Fibroblast of gingiva (primary cell): ENCODE results near the gene TTYH3.
"Not testable (repeated sequence)": the region's sequence is repeated elsewhere in the genome, so short reads cannot be mapped to it uniquely, and the experiment has no call there.

ENCODE experiments used
- DNase-seq: peaks from one replicate; pipeline ENCODE4 v3.0.0-alpha.2; 2011; ENCODE audit warnings: low read depth

Gene TTYH3

DNA sequence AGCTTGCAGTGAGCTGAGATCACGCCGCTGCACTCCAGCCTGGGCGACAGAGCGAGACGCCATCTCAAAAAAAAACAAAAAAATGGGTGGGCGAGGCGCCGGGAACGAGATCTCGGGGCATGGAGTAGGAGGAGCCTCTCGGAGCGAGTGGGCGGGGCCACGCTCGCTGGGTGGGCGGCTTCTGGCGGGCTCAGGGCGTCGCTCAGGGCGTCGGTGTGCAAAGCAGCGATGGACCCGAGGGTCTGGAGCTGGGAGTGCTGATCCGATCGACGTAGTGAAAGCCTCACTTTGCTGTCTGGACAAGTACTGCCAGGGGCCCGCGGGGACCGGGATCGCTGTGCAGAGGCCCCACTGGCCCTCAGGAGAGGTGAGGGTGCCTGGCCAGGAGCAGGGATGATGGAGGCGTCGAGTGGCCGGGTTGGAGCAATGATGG is 33.6 kb downstream of the TTYH3 start:
- DNase-seq = no peak

DNA sequence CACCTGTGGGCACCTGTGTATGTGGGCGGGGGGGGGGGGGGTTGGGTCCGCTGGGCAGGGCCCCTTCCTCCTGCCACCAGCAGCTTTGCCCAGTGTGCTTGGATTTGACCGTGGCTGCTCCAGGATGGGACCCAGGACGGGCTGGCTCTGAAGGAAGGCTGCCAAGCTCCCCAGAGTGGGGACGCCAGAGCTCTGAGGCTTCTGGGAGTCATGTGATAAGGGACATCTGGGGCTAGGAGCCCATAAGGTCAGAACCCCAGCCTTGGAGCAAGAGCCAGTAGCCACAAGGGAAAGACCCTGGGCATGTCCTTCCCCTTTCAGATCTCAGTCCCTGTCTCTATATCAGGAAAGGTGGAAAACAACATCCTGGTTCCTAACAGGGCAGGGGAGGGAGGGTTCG is 34.4 kb downstream of the TTYH3 start:
- DNase-seq = no peak

DNA sequence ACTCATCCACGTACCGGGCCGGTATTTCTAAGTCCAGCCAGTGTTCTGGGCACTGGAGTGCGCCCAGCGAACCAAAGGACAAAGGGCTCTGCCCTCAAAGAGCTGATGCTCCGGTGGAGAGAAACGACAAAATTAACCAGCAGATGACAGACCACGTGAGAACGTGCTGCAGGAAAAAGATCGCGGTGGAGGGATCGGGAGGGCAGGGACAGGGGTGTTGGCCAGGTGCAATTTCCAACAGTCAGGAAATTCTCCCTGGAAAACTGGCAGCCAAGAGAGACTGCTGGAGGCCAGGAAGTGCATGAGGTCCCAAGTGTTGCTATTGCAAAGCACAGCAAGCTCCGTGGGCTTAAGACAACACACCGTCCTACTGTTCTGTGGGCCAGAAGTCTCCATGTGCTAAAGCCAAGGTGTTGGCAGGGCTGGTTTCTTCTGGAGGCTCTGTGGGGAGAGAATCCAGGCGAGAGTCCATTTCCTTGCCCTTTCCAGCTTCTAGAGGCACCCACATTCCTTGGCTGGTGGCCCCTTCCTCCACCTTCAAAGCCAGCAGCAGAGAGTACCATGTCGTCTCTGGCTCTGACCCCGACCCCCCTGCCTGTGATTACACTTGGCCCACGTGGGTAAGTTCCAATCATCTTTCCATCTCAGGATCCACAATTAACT is 34.9 kb downstream of the TTYH3 start:
- no peak for DNase-seq

DNA sequence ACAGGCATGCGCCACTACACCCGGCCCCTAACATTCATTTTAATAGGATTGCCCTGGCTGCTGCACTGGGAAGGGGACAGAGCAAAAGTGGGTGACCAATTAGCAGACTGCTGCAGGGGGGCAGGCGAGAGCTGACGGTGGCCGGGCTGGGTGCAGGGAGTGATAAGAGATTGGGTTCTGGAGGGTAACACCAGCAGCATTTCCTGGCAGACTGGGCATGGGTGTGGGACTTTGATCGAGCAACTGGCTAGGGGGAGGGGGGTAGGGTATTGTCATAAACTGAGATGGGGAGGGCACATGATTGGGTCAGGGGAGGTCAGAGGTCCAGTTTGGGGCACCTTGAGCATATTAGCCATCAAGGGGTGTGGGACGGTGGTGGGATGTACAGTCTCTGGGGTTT is 36.1 kb downstream of the TTYH3 start:
- no peak for DNase-seq

DNA sequence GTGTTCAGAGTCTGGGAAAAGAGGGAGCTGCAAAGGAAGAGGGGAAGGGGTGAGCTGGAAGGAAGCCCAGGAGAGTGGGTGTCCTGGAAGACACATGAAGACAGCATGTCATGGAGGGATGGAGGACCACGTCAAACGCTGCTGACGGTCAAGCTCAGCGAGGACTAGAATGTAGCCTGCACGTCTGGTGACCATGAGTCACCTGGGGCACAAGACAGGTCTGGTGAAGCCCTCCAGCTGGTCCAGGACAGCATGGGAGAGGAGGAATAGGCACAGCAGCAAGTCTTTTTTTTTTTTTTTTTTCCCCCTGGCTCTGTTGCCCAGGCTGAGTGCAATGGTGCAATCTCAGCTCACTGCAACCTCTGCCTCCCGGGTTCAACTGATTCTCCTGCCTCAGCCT is 36.6 kb downstream of the TTYH3 start:
- DNase-seq = no peak

DNA sequence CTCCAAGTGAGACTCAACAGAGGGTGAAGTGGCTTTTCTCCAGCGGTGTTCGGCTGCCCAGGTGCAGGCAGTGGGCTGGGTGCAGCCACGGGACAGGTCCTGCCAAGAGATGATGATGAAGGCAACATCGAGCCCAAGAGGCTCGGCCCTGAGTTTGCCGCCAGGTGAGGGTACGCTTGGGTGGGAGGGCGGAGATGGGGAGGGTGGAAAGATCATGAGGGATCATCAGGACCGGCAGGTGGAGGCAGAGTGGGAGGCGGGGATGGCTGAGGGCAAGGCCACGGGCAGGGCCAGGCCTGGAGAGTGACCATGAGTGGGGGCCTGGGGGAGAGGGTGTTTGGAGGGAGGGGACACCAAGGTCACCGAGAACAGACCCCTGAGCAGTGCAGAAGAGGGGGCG is 38.4 kb downstream of the TTYH3 start:
- DNase-seq = no peak

DNA sequence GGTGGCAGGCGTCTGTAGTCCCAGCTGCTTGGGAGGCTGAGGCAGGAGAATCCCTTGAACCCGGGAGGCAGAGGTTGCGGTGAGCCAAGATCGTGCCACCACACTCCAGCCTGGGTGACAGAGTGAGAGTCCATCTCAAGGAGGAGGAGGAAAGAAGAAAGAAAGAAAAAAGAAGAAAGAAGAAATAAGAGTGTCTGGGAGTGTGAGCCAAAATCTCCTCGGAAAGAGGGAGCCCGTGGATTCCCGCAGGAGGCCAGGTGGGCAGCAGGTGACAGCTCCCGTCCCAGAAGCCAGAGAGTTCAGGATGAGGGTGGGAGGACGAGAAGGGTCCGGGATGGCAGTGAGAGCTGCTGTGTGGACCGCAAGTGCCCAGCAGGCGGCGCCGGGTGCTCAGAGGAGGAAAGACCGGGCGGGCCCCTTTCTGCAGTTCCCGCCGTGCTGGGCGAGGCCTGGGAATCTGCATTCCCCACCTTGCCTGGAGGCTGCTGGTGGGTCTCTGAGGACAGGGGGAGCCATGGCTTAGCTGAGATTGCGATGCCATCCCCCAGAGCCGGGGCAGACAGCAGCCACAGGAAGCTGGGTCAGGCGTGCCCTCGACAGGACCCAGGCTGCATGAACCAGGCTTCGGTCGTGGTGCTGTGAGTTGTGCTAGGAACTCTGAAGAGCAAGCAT is 39.1 kb downstream of the TTYH3 start:
- DNase-seq = peak; percentile 51

DNA sequence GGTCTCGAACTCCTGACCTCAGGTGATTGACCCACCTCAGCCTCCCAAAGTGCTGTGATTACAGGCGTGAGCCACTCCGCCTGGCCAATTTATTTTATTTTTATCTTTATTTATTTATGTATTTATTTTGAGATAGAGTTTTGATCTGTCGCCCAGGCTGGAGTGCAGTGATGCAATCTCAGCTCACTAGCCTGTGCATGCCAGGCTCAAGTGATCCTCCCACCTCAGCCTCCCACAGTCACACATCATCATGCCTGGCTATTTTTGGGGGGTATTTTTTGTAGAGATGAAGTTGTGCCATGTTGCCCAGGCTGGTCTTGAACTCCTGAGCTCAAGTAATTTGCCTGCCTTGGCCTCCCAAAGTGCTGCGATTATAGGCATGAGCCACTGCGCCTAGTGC is 41.4 kb downstream of the TTYH3 start:
- DNase-seq = not testable (repeated sequence)

DNA sequence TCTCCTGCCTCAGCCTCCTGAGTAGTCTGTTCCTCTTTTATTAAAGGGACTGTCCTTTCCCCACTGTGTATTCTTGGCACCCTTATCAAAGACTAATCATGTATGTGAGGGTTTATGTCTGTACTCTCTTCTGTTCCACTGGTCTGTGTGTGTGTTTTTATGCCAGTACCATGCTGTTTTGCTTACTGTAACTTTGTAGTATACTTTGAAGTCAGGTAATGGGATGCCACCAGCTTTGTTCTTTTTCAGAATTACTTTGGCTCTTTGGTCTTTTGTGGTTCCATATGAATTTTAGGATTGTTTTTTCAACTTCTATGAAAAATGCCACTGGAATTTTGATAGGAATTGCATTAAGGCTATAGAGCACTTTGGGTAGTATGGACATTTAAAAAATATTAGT is 42.1 kb downstream of the TTYH3 start:
- no peak for DNase-seq

DNA sequence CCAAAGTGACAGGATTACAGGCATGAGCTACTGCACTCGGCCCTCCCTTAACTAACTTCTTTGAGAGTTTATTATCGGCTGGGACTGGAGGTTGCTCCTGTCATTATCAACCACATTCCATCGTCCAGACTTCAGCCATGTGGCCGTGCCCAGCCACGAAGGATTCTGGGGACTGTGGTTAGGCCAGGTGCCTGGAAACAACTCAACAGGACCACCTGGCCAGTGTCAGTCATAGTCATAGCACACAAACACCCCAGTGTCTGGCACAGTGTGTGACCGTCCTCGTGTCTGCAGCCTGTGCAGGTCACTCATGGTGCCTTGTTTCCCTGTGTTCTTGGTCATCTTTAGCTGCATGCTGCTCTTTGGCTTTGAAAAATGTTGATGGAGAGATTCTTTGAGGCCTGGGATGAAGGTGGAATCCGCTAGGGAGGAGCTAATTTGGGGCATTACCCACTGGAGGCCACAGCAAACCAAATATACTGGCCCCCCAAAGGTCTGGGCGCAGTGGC is 43.5 kb downstream of the TTYH3 start:
- DNase-seq = no peak

DNA sequence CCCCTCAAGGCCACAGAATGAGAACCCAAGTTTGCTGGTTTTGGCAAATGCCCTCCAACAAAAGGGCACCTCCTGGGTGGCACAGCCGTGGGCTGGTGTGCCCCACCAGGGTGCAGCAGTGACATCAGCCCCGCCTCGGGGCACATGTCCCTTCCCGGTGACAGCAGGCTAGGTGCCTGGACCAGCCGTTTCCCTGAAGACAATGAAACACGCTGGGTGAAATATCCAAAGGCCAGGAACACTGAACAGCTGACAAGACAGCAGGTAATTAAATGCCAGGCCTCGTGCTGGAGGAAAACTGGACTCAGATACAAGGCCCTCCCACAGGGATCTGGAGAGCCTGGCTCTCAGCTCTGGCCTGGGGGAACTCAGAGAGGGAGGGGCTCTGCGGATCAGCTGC is 44.8 kb downstream of the TTYH3 start:
- DNase-seq = not testable (repeated sequence)

DNA sequence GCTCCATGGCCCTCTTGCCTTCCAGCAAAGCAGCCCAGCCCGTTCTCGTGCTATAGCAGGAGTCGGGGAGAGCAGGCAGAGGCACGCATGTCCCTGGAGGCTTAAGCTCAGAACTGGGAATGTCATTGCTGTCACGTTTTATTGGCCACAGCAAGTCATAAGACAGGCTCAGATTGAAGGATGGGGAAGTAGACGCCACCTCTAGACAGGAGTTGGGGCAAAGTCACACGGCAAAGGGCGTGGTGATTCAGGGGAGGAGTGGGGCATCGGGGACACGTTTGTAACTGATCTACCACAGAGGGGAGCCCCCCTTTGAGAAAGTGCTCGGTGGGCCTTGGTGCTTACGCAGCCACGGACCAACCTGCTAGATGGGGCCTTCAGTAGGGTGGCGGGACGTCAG is 46.7 kb downstream of the TTYH3 start:
- not testable (repeated sequence) for DNase-seq

DNA sequence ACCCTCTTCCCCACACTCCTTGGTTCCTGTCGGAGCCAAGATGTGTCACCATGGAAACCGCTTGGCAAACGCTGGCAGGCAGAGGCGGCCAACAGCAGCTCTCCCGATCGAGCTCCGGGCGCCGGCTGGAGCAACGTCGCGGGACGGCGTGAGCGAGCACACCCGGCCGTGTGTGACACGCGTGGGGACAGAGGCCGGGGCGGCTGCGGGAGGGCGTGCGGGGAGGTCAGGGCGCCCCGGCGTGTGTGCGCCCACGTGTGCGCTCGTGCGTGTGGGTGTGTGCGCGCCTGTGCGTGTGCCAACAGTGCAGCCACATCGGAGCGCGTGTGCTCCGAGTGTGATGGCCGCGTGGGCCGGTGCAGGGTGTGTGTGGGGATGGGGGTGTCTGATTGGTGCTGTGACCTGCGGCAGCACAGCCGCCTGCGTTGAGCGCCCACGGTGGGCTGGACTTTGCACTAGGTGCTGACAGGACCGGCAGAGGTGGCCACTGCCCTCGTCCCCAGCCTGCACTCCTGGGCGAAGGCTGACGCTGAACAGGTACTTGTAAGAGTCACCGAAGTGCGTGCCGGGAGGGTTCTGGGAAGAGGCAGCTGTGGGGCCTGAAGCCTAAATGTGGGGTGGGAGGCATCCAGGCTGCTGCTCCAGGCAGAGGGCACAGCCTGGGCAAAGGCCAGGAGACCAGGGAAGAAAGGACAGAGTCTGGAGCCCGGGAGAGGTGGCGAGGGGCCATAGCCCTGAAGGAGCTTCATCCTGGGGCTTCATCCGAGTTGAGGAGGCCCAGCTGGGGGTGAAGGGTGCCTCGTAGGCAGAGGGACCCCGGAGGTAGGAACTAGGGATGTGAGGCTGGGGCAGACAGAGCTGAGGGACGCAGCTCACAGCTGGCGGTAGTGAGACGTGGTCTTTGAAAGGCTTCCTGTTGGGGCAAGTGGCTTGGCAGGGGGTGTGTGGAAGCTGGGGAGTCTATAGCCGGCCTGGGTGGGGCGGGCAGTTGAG is 47.6 kb downstream of the TTYH3 start:
- not testable (repeated sequence) for DNase-seq

DNA sequence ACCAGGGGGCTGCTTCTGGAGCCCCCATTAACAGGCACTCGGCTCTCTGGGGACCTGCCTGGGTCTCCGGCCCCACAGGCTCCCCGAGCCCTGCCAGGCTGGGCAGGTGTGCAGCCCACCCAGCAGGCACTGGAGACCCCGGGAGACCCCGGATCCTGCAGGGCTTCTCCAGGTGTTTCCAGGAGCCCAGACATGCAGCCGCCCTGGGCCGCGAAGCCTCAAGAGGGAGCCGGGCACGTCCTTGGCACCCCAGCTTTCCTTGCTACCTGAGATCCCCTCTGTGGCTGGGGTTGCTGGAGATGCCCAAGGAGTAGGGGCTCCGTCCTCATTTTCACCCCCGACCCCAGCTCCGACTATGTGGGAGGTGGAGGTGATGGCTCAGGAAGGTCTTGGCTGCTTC is 48.5 kb downstream of the TTYH3 start:
- no peak for DNase-seq

DNA sequence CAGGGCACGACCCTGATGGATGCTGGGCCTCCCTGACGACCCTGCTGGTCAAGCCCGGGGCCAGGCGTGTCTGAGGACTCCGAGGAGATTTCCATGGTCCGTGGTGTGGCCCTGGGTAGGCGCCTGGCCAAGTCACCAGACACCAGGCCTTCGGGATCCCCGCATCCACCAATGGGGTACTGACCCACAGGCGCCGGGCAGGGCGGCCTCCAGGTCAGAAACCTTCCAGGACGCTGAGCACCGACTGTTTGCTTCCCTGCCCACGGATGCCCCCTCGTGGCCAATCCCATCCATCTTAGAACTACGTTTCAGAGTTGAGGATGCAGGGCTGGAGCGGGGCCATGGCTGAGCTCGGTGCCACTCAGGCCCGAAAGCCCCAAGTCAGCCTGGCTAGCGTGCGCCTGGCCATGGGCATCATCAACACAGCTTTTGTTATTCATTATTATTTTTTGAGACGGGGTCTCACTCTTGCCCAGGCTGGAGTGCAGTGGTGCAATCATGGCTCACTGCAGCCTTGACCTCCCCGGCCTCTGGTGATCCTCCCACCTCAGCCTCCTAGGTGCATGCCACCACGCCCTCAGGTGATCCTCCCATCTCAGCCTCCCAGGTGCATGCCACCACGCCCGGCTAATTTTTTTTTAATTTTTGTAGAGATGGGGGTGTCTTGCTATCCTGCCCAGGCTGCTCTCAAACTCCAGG is 49.2 kb downstream of the TTYH3 start:
- peak; percentile 54 for DNase-seq

DNA sequence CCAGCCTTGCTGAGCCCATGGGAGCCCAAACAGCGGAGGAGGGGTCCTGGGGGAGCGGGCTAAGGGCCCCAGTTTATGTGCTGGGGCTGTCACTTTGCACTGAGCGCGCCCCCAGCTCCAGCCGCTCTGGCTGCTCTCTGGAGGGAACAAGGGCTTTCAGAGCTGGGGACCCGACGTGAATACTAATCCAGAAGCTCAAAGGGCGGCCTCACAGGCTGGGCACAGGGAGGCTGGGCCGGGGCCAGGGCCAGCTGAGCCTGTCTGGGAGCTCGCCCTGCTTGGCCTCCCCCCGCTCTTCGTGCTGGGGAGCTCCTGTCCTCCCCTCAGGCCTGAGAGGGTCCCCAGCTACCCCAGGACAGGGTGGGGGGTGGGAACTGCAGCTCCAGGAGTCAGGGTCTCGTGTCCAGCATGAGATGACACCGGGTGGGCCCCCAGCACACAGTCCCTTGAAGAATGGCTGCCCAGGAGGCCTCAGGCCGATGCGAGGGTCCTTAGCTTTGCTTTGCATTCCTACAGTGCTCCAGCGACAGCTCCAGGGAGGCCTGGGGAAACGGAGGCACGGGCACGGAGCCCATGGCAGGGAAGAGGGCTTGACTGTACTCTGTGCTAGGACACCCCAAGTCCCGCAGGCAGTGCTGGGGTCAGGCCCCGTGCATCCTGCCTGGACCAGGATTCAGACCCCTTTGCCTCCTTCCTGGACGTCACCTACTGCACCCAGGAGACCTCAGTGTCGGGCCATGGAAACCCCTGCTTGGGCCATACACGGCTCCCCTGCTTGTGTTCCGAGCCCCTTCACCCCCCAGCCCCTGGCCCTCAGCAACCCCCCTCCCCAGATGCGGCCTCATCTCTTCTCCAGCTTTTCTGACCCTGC is 50.4 kb downstream of the TTYH3 start:
- DNase-seq = no peak

DNA sequence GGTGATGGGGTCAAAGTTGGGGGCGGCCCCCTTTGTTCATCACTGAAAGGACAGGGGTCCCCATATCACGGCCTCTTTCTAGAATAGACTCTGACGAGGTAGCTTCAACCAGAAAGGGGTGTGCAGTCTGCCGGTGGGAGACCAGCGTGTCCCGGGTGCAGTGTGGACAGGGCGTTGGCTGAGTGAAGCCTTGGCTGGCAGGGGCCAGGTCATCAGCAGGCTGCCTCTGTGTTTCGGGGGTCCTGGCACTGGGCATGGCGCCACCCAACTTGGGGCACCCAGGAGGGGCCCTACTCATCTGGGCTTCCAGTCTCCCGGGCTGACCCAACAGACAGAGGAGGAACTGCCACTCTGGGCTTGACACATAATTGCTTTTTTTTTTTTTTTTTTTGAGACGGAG is 52.7 kb downstream of the TTYH3 start:
- no peak for DNase-seq

DNA sequence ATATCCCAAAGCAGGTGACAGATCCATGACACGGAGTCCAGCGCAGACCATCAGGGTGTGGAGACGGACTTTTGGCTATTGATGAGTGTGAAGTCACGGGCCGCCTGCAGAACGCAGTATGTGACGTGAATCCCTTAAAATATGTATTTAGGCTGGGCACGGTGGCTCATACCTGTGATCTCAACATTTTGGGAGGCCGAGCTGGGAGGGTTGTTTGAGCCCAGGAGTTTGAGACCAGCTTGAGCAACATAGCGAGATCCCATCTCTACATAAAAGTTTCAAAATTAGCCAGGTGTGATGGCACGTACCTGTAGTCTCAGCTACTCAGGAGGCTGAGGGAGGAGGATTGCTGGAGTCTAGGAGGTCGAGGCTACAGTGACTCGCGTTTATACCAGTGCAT is 54.3 kb downstream of the TTYH3 start:
- DNase-seq = no peak

DNA sequence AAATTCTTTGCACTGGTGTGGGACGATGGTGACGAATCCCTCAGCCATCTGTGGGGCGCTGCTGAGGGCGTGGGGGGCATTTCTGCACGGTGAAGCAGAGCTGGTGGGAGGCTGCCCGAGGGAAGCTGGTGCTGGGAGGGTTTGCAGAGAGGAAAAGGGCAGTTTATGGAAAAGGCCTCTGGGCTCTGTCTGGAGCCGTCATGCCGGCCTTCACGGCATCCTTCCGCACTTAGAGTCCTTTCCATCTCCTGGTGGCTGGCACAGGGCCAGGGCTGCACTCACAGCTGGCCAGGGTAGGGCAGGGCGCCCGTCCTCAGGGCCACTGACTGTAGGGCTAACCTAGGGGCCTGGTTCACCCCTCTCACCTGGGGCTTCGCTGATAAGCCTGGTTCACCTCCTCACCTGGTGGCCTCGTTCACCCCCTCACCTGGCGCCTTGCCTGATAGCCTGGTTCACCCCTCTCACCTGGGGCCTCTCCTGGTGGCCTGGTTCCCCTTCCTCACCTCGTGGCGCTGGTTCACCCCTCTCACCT is 55.6 kb downstream of the TTYH3 start:
- DNase-seq = no peak

DNA sequence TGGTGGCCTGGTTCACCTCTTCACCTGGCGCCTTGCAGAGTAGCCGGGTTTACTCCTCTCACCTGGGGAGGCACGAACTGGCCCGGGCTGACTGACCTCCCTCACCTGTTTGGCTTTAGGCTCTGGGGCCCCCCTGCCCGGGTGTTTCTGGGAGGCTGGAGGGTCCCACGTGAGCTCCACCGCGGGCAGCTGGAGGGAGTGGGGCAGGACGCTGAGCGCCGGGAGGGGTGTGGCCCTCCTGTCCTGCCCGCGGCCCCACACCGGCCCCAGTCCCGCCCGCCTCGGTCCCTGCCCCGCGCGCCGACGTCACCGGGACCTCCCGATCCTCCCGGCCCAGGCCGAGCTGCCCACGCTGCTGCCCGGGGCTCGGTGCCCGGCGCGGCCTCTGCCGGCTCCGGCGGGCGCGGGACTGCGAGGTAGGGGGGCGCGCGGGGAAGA is 56.1 kb downstream of the TTYH3 start, which contains the start of gene AMZ1:
Gene AMZ1 (plus strand): TSS at position 322 of the 438 bp plus-strand sequence. CDS start 12,250 bp downstream, outside the sequence.
- DNase-seq = no peak
